ENCODE results near the gene DMRT3.

DNA sequence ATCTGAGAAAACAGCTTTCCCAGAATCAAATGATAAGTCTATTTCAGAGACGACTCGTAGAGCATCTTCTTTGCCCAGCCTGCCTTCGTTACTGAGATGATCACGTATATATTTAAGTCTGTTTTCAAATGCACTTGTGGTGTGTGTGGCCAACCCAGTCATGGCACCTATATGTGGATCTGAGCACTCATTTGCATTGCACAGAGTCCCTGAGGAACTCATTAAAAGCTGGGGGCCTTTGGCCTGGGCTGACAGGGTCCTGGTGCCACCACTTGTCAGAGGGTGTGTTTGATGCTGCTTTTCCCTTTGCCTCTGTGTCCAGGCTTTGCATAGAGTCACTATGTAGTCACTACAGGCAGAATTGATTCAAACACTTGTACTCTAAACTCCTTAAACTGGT lies 17.4 kb upstream of the DMRT3 start:
- TF ChIP-seq, protein P1, sequence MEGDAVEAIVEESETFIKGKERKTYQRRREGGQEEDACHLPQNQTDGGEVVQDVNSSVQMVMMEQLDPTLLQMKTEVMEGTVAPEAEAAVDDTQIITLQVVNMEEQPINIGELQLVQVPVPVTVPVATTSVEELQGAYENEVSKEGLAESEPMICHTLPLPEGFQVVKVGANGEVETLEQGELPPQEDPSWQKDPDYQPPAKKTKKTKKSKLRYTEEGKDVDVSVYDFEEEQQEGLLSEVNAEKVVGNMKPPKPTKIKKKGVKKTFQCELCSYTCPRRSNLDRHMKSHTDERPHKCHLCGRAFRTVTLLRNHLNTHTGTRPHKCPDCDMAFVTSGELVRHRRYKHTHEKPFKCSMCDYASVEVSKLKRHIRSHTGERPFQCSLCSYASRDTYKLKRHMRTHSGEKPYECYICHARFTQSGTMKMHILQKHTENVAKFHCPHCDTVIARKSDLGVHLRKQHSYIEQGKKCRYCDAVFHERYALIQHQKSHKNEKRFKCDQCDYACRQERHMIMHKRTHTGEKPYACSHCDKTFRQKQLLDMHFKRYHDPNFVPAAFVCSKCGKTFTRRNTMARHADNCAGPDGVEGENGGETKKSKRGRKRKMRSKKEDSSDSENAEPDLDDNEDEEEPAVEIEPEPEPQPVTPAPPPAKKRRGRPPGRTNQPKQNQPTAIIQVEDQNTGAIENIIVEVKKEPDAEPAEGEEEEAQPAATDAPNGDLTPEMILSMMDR (IDR thresholded peaks at IDR 0.05): no peak
- no peak for TF ChIP-seq POLR2A (IDR thresholded peaks at IDR 0.05)

Data from Peyer's patch (tissue), 4 donors.